Peyer's patch (tissue), 4 donors: ENCODE measurements around the gene USH2A.

Experiments
- POLR2A ChIP-seq, 2 donors: fragments of 450-650 bp; IDR thresholded peaks; one replicate each; pipeline ENCODE4 v1.5.1; 2017; ENCODE audit warnings: antibody characterized with exemption in 2 of 2, mild to moderate bottlenecking in 2 of 2, moderate library complexity in 2 of 2
- TF ChIP-seq, protein P1 (sequence below), 6 experiments: fragments of 450-650 bp in 4 of 6; fragments of 200-600 bp in 2 of 6; sonication (generic) in 1 of 6; IDR thresholded peaks; one replicate each; pipeline ENCODE4 v1.5.1; 2017 to 2019; ENCODE audit warnings: antibody characterized with exemption in 6 of 6, mild to moderate bottlenecking in 3 of 6, moderate library complexity in 1 of 6

DNA sequence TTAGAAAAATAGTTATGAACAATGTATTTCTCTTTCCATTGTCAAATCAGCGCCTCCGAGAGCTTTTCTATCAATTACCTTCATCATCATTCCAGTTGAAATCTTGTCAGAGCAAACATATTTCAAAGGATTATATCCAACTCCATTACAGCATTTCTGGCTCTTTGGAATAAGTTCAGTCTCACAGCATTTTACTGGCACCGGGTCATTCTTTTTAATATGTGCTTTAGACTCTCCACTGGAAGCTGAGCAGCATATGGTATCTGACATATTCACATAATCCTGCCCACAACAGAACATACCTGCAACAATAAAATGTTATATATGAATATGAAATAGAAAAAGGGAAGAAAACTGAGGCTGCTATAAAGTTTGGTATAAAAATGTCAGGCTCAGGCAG, 633.3 kb downstream of the USH2A start:
- TF ChIP-seq POLR2A (IDR thresholded peaks at IDR 0.05), result no peak
- TF ChIP-seq, protein P1, sequence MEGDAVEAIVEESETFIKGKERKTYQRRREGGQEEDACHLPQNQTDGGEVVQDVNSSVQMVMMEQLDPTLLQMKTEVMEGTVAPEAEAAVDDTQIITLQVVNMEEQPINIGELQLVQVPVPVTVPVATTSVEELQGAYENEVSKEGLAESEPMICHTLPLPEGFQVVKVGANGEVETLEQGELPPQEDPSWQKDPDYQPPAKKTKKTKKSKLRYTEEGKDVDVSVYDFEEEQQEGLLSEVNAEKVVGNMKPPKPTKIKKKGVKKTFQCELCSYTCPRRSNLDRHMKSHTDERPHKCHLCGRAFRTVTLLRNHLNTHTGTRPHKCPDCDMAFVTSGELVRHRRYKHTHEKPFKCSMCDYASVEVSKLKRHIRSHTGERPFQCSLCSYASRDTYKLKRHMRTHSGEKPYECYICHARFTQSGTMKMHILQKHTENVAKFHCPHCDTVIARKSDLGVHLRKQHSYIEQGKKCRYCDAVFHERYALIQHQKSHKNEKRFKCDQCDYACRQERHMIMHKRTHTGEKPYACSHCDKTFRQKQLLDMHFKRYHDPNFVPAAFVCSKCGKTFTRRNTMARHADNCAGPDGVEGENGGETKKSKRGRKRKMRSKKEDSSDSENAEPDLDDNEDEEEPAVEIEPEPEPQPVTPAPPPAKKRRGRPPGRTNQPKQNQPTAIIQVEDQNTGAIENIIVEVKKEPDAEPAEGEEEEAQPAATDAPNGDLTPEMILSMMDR (IDR thresholded peaks at IDR 0.05), result no peak
